Measurements from ENCODE around the gene SIK2. TPM values are rescaled to one million over a fixed set of nuclear protein-coding genes. Genes with fewer than 3 reads are reported as not detected.

SIK2 gene
- total and polyA plus RNA-seq, 2 donors (not counting 3 experiments of a cell fraction or from before 2014, with no cell fraction given) = 14.6 to 17.1 TPM

GRCh38 chr11:111629499-111629898 lies 27.2 kb downstream of the SIK2 start:
- DNase-seq (ENCODE audit: low read depth, low spot score) = no peak
- BruUV-seq (replicated peaks) = no TSS peak
- POLR2A ChIA-PET = no interaction called here

DNA sequence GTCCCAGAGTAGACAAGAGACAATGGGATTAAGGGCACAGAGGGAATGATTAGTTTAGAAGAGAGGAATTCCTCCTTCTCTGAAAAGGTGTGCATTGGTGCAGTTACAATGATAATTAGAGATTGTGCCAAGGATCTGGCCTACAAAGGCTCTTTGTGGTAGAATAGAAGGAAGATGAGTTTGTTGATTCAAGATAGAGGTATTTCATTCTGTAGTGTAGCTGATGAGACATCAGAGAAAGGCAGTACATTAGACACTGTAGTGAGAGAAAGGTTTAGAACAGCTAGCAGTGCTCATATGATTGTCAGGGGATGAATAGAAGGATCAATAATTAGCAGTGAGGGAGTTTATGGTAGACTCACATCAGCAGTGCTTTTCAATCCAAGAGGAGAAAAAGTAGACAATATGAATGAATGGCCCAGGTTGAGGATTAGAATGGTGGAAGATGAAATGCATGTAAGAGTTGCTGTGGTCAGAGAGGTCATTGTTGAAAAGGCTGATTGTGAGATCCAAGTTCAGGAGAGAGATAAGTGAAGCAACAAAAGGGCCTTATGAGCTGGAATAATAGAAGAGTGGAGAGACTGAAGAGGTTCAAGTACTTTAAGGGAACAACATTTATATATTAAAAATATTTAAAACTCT lies 28.9 kb downstream of the SIK2 start:
- Histone ChIP-seq H3K4me3 (replicated peaks in 1 of 3; ENCODE audit: insufficient read depth in 1 of 3, low read depth in 1 of 3, low read length in 3 of 3) (no peak overlapping the region), H3K27me3 (ENCODE audit: control insufficient read depth in 2 of 2, insufficient read depth in 2 of 2, low read length in 2 of 2) (no peaks in the 10 kb centered on the region), H3K9me1 (replicated peaks; ENCODE audit: control insufficient read depth, extremely low read depth, insufficient read depth, low read length) (peaks cover 3% of the 10 kb centered on the region), H3K9me3 (replicated peaks; ENCODE audit: control insufficient read depth, insufficient read depth, low read length) (peaks cover 2% of the 10 kb centered on the region), H4K20me1 (replicated peaks; ENCODE audit: control insufficient read depth, extremely low read depth, insufficient read depth, low read length) (no peaks in the 10 kb centered on the region), H3K79me2 (ENCODE audit: control insufficient read depth, insufficient read depth, low read length) (no peaks in the 10 kb centered on the region), H3K4me2 (ENCODE audit: insufficient read depth, low read length) (no peak overlapping the region), H3K9ac (replicated peaks; ENCODE audit: extremely low read depth, insufficient read depth, low read length) (no peak overlapping the region), H3K36me3 (ENCODE audit: control insufficient read depth in 2 of 2, extremely low read depth in 1 of 2, insufficient read depth in 2 of 2, low read length in 2 of 2) (no peaks in the 10 kb centered on the region), H2AFZ (ENCODE audit: low read depth, low read length) (no peak overlapping the region), H3K4me1 (ENCODE audit: control insufficient read depth, extremely low read depth, insufficient read depth, low read length) (peaks cover 23% of the 10 kb centered on the region), H3K27ac (ENCODE audit: insufficient read depth, low read depth, low read length) (no peak overlapping the region)
- TF ChIP-seq, protein P1, sequence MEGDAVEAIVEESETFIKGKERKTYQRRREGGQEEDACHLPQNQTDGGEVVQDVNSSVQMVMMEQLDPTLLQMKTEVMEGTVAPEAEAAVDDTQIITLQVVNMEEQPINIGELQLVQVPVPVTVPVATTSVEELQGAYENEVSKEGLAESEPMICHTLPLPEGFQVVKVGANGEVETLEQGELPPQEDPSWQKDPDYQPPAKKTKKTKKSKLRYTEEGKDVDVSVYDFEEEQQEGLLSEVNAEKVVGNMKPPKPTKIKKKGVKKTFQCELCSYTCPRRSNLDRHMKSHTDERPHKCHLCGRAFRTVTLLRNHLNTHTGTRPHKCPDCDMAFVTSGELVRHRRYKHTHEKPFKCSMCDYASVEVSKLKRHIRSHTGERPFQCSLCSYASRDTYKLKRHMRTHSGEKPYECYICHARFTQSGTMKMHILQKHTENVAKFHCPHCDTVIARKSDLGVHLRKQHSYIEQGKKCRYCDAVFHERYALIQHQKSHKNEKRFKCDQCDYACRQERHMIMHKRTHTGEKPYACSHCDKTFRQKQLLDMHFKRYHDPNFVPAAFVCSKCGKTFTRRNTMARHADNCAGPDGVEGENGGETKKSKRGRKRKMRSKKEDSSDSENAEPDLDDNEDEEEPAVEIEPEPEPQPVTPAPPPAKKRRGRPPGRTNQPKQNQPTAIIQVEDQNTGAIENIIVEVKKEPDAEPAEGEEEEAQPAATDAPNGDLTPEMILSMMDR (IDR thresholded peaks at IDR 0.05; ENCODE audit: extremely low read depth in 1 of 2, insufficient read depth in 1 of 2, low read depth in 1 of 2, low read length in 2 of 2) = no peak
- no peak for TF ChIP-seq MYC (IDR thresholded peaks at IDR 0.05; ENCODE audit: low read depth, low read length)
- no peak for TF ChIP-seq POLR2A (IDR thresholded peaks at IDR 0.05; ENCODE audit: low read depth, low read length)
- TF ChIP-seq MAX (IDR thresholded peaks at IDR 0.05; ENCODE audit: insufficient read depth, insufficient read length) = no peak
- TF ChIP-seq FOS (IDR thresholded peaks at IDR 0.05; ENCODE audit: borderline replicate concordance, insufficient read depth, low read length) = no peak
- no peak for TF ChIP-seq JUN (IDR thresholded peaks at IDR 0.05; ENCODE audit: borderline replicate concordance, insufficient read depth, insufficient read length, low read depth)
- TF ChIP-seq GATA2 (IDR thresholded peaks at IDR 0.05; ENCODE audit: insufficient read depth, insufficient read length, low read depth, low read length) = no peak
- CTCF ChIA-PET = interaction anchor here (1.3 to 2.1 kb wide), 2 partner anchors 11 to 27 kb away, joined by 3 to 10 read pairs; no protein-coding TSS in a partner anchor
- FAIRE-seq (no peak), DNase-seq (ENCODE audit: low read depth, low spot score) (no peak)
- POLR2A ChIA-PET = no interaction called here
- no TSS peak for BruUV-seq (replicated peaks)
- intact Hi-C loops (cut with micrococcal nuclease) = loop anchor here (5.0 kb wide), 1 partner anchor 86 kb away; no protein-coding TSS in a partner anchor
- dilution Hi-C loops (cut with MboI; ENCODE audit: extremely low pct_ligation_motif_present, low sequenced_read_pairs) = no loop called here

More at GRCh38 chr11:111629499-111629898, 27.2 kb downstream of the SIK2 start:
- no peak overlapping the region for H3K4me2 ChIP-seq (ENCODE audit: insufficient read depth, low read length)
- no peak overlapping the region for H3K27ac ChIP-seq (ENCODE audit: insufficient read depth, low read depth, low read length)
- H3K9me3 ChIP-seq (replicated peaks; ENCODE audit: control insufficient read depth, insufficient read depth, low read length) = no peaks in the 10 kb centered on the region
- no peaks in the 10 kb centered on the region for H3K27me3 ChIP-seq (ENCODE audit: control insufficient read depth in 2 of 2, insufficient read depth in 2 of 2, low read length in 2 of 2)
- FAIRE-seq = no peak
- no peak overlapping the region for H3K9ac ChIP-seq (replicated peaks; ENCODE audit: extremely low read depth, insufficient read depth, low read length)
- H3K79me2 ChIP-seq (ENCODE audit: control insufficient read depth, insufficient read depth, low read length) = no peaks in the 10 kb centered on the region
- no peaks in the 10 kb centered on the region for H3K9me1 ChIP-seq (replicated peaks; ENCODE audit: control insufficient read depth, extremely low read depth, insufficient read depth, low read length)
- no peaks in the 10 kb centered on the region for H4K20me1 ChIP-seq (replicated peaks; ENCODE audit: control insufficient read depth, extremely low read depth, insufficient read depth, low read length)
- intact Hi-C loops (cut with micrococcal nuclease) = no loop called here
- CTCF ChIA-PET = no interaction called here
- peaks cover 16% of the 10 kb centered on the region for H3K4me1 ChIP-seq (ENCODE audit: control insufficient read depth, extremely low read depth, insufficient read depth, low read length)
- H3K36me3 ChIP-seq (ENCODE audit: control insufficient read depth in 2 of 2, extremely low read depth in 1 of 2, insufficient read depth in 2 of 2, low read length in 2 of 2) = no peaks in the 10 kb centered on the region
- TF ChIP-seq MYC (IDR thresholded peaks at IDR 0.05; ENCODE audit: low read depth, low read length) (no peak), FOS (IDR thresholded peaks at IDR 0.05; ENCODE audit: borderline replicate concordance, insufficient read depth, low read length) (no peak), JUN (IDR thresholded peaks at IDR 0.05; ENCODE audit: borderline replicate concordance, insufficient read depth, insufficient read length, low read depth) (no peak), EZH2 (IDR thresholded peaks at IDR 0.05; ENCODE audit: borderline replicate concordance, low read depth, low read length, severe bottlenecking) (no peak)
- TF ChIP-seq, protein P1 (IDR thresholded peaks at IDR 0.05; ENCODE audit: extremely low read depth in 1 of 2, insufficient read depth in 1 of 2, low read depth in 1 of 2, low read length in 2 of 2) = no peak
- no peak overlapping the region for H2AFZ ChIP-seq (ENCODE audit: low read depth, low read length)
- H3K4me3 ChIP-seq (replicated peaks in 1 of 3; ENCODE audit: insufficient read depth in 1 of 3, low read depth in 1 of 3, low read length in 3 of 3) = no peak overlapping the region
- dilution Hi-C loops (cut with MboI; ENCODE audit: extremely low pct_ligation_motif_present, low sequenced_read_pairs) = no loop called here
